Stimulated activated CD4-positive, alpha-beta T cell treated with anti-CD3 and anti-CD28 coated beads, Interleukin-1b, Interleukin-23, amount 100 ng/mL, for 4 hours (primary cell): ENCODE data around the gene FABP2.
"Not testable (repeated sequence)": the region's sequence is repeated elsewhere in the genome, so short reads cannot be mapped to it uniquely, and the experiment has no call there.

Source experiments
- DNase-seq, 2 donors: peaks; one replicate each; pipeline ENCODE4 v3.0.0-alpha.2; 2020; ENCODE audit warnings: low read depth in 2 of 2

FABP2 gene

GRCh38 chr4:119321921-119322687 lies at the start of gene FABP2:
FABP2 (minus strand) TSS chr4:119322138; CDS start chr4:119322102, 36 bp downstream.
- DNase-seq = no peak

GRCh38 chr4:119370951-119371683 lies 49.2 kb upstream of the FABP2 start:
- DNase-seq = not testable (repeated sequence)

- peak in 1 of 2 donors; percentile 37 for DNase-seq
Measured at GRCh38 chr4:119370392-119370791, 48.5 kb upstream of the FABP2 start.

- DNase-seq = not testable (repeated sequence)
Measured at GRCh38 chr4:119366802-119367201, 44.9 kb upstream of the FABP2 start.

GRCh38 chr4:119364203-119364602 lies 42.3 kb upstream of the FABP2 start:
- DNase-seq = not testable (repeated sequence)

GRCh38 chr4:119363372-119363771 lies 41.4 kb upstream of the FABP2 start:
- not testable (repeated sequence) for DNase-seq

- not testable (repeated sequence) for DNase-seq
Measured at GRCh38 chr4:119362413-119362812, 40.5 kb upstream of the FABP2 start.

- not testable (repeated sequence) for DNase-seq
Measured at GRCh38 chr4:119359873-119360272, 37.9 kb upstream of the FABP2 start.

- not testable (repeated sequence) for DNase-seq
Measured at GRCh38 chr4:119356796-119357195, 34.9 kb upstream of the FABP2 start.

- DNase-seq = not testable (repeated sequence)
Measured at GRCh38 chr4:119356041-119356440, 34.1 kb upstream of the FABP2 start.

GRCh38 chr4:119353364-119353763 lies 31.4 kb upstream of the FABP2 start:
- DNase-seq = not testable (repeated sequence)

- DNase-seq = not testable (repeated sequence)
Measured at GRCh38 chr4:119348169-119348568, 26.2 kb upstream of the FABP2 start.

GRCh38 chr4:119343293-119343692 lies 21.4 kb upstream of the FABP2 start:
- not testable (repeated sequence) for DNase-seq

GRCh38 chr4:119339895-119340294 lies 18.0 kb upstream of the FABP2 start:
- DNase-seq = not testable (repeated sequence)

- no peak for DNase-seq
Measured at GRCh38 chr4:119337010-119337409, 15.1 kb upstream of the FABP2 start.

GRCh38 chr4:119336332-119336979 lies 14.5 kb upstream of the FABP2 start:
- DNase-seq = not testable (repeated sequence)

- no peak for DNase-seq
Measured at GRCh38 chr4:119329835-119330620, 8.1 kb upstream of the FABP2 start.

GRCh38 chr4:119328695-119329094 lies 6.8 kb upstream of the FABP2 start:
- no peak for DNase-seq

- DNase-seq = no peak
Measured at GRCh38 chr4:119317990-119318389, 3.9 kb downstream of the FABP2 start.

GRCh38 chr4:119315036-119315435 lies 6.9 kb downstream of the FABP2 start:
- DNase-seq = no peak

- no peak for DNase-seq
Measured at GRCh38 chr4:119314356-119314755, 7.6 kb downstream of the FABP2 start.

- DNase-seq = no peak
Measured at GRCh38 chr4:119313237-119313636, 8.7 kb downstream of the FABP2 start.
